Measurements from ENCODE around the gene JADE2.

GRCh38 chr5:134539732-134540131 lies 14.3 kb downstream of the JADE2 start:
- TF ChIP-seq CTCF (conservative IDR thresholded peaks at IDR 0.05): no peak
- TF ChIP-seq ZFX (IDR thresholded peaks at IDR 0.05): no peak

Measured in C4-2B (cell line).